Activated naive CD4-positive, alpha-beta T cell treated with anti-CD3 and anti-CD28 coated beads for 36 hours (primary cell): Measurements from ENCODE around the gene SLCO3A1. TPM values are rescaled to one million over a fixed set of nuclear protein-coding genes. Genes with fewer than 3 reads are reported as not detected.
A peak's percentile ranks its signal among the peaks of the same experiment; 100 is the strongest.

Source experiments
- CTCF ChIA-PET: fragments of 350-600 bp; sonication (Branson Sonifier 250); formaldehyde crosslinking; loops from one replicate; lab custom pipeline; 2021; ENCODE audit warnings: antibody characterized with exemption; lab: Charles Lee
- DNase-seq: peaks from one replicate; pipeline ENCODE4 v3.0.0-alpha.2; 2020
- H3K27ac Mint-ChIP-seq: one replicate; pipeline ENCODE4 v1.8.0; 2021; ENCODE audit warnings: mild to moderate bottlenecking, mixed read lengths
- H3K27me3 Mint-ChIP-seq: one replicate; pipeline ENCODE4 v1.8.0; 2021; ENCODE audit warnings: low read depth, mixed read lengths
- H3K36me3 Mint-ChIP-seq: one replicate; pipeline ENCODE4 v1.8.0; 2021; ENCODE audit warnings: low read depth, mixed read lengths
- H3K4me1 Mint-ChIP-seq: one replicate; pipeline ENCODE4 v1.8.0; 2021; ENCODE audit warnings: low read depth, mixed read lengths
- H3K4me3 Mint-ChIP-seq: one replicate; pipeline ENCODE4 v1.8.0; 2021; ENCODE audit warnings: mild to moderate bottlenecking, moderate library complexity, mixed read lengths
- H3K9me3 Mint-ChIP-seq: one replicate; pipeline ENCODE4 v1.8.0; 2021; ENCODE audit warnings: mixed read lengths
- intact Hi-C: fragments of 100-400 bp; cut with micrococcal nuclease; formaldehyde crosslinking; loops from one replicate; pipeline ENCODE4 v1.15.1; 2023
- total RNA-seq, 2 experiments: library from RNA; stranded (reverse); gene quantifications; one replicate each; pipeline ENCODE4 v1.2.3, GENCODE V29; 2021

The SLCO3A1 gene
- total RNA-seq, 2 experiments from 2014 or later, result 3.1 to 3.3 TPM

- no peaks in the 10 kb centered on the region for H3K27me3 Mint-ChIP-seq
- peaks cover 30% of the 10 kb centered on the region for H3K4me1 Mint-ChIP-seq
- CTCF ChIA-PET, result interaction anchor here (0.9 kb wide), 1 partner anchor 74 kb away, joined by 3 read pairs; no protein-coding TSS in a partner anchor
- no peaks in the 10 kb centered on the region for H3K36me3 Mint-ChIP-seq
- intact Hi-C loops, result no loop called here
- no peak for DNase-seq
- H3K9me3 Mint-ChIP-seq, result no peaks in the 10 kb centered on the region
- H3K27ac Mint-ChIP-seq, result no peak overlapping the region
- H3K4me3 Mint-ChIP-seq, result no peak overlapping the region
These were observed 150.1 kb downstream of the SLCO3A1 start for GRCh38 chr15:92003515-92004067.

GRCh38 chr15:92005154-92005553, 151.6 kb downstream of the SLCO3A1 start:
- intact Hi-C loops, result no loop called here
- Mint-ChIP-seq H3K4me1 (peaks cover 44% of the 10 kb centered on the region), H3K9me3 (no peaks in the 10 kb centered on the region), H3K36me3 (no peaks in the 10 kb centered on the region), H3K4me3 (no peak overlapping the region), H3K27me3 (no peaks in the 10 kb centered on the region), H3K27ac (no peak overlapping the region)
- no peak for DNase-seq
- CTCF ChIA-PET, result interaction anchor here (1.6 kb wide), 1 partner anchor 150 kb away, joined by 6 read pairs; no protein-coding TSS in a partner anchor

GRCh38 chr15:92006186-92007028, 152.9 kb downstream of the SLCO3A1 start:
- H3K27me3 Mint-ChIP-seq, result no peaks in the 10 kb centered on the region
- H3K4me3 Mint-ChIP-seq, result no peak overlapping the region
- CTCF ChIA-PET, result interaction anchor here (1.1 to 1.6 kb wide), 2 partner anchors 135 to 151 kb away, joined by 3 to 6 read pairs; no protein-coding TSS in a partner anchor
- H3K4me1 Mint-ChIP-seq, result peaks cover 53% of the 10 kb centered on the region
- DNase-seq, result no peak
- H3K36me3 Mint-ChIP-seq, result no peaks in the 10 kb centered on the region
- no peaks in the 10 kb centered on the region for H3K9me3 Mint-ChIP-seq
- H3K27ac Mint-ChIP-seq, result no peak overlapping the region
- intact Hi-C loops, result no loop called here

- peaks cover 74% of the 10 kb centered on the region for H3K4me1 Mint-ChIP-seq
- H3K27me3 Mint-ChIP-seq, result no peaks in the 10 kb centered on the region
- CTCF ChIA-PET, result interaction anchor here (0.6 kb wide), 1 partner anchor 707 kb away, joined by 4 read pairs; no protein-coding TSS in a partner anchor
- no peaks in the 10 kb centered on the region for H3K36me3 Mint-ChIP-seq
- no peak overlapping the region for H3K4me3 Mint-ChIP-seq
- no peaks in the 10 kb centered on the region for H3K9me3 Mint-ChIP-seq
- peak; percentile 7 for DNase-seq
- intact Hi-C loops, result no loop called here
- H3K27ac Mint-ChIP-seq, result no peak overlapping the region
These were observed 155.7 kb downstream of the SLCO3A1 start for GRCh38 chr15:92009162-92009561.

- peak; percentile 65 for DNase-seq
- H3K4me3 Mint-ChIP-seq, result peak overlapping the region; percentile 51
- intact Hi-C loops, result loop anchor here (1.0 to 5.0 kb wide), 2 partner anchors 58 to 154 kb away; no protein-coding TSS in a partner anchor
These were observed 158.3 kb downstream of the SLCO3A1 start for GRCh38 chr15:92011611-92012367.

GRCh38 chr15:92012368-92012629, 158.8 kb downstream of the SLCO3A1 start:
- Mint-ChIP-seq H3K9me3 (no peaks in the 10 kb centered on the region), H3K27ac (peak overlapping the region; percentile 72), H3K36me3 (no peaks in the 10 kb centered on the region), H3K27me3 (no peaks in the 10 kb centered on the region), H3K4me3 (peak overlapping the region; percentile 51), H3K4me1 (peaks cover 60% of the 10 kb centered on the region)
- CTCF ChIA-PET, result no interaction called here
- peak; percentile 63 for DNase-seq
- intact Hi-C loops, result loop anchor here (1.0 to 5.0 kb wide), 2 partner anchors 57 to 155 kb away; no protein-coding TSS in a partner anchor

More at GRCh38 chr15:92011611-92012367, 158.3 kb downstream of the SLCO3A1 start:
- H3K9me3 Mint-ChIP-seq, result no peaks in the 10 kb centered on the region
- no peaks in the 10 kb centered on the region for H3K36me3 Mint-ChIP-seq
- CTCF ChIA-PET, result no interaction called here
- no peaks in the 10 kb centered on the region for H3K27me3 Mint-ChIP-seq
- H3K27ac Mint-ChIP-seq, result peak overlapping the region; percentile 72
- H3K4me1 Mint-ChIP-seq, result peaks cover 65% of the 10 kb centered on the region

- H3K27me3 Mint-ChIP-seq, result no peaks in the 10 kb centered on the region
- no peak overlapping the region for H3K4me3 Mint-ChIP-seq
- no peak overlapping the region for H3K27ac Mint-ChIP-seq
- CTCF ChIA-PET, result no interaction called here
- H3K36me3 Mint-ChIP-seq, result no peaks in the 10 kb centered on the region
- no peaks in the 10 kb centered on the region for H3K9me3 Mint-ChIP-seq
- intact Hi-C loops, result loop anchor here (1.0 to 5.0 kb wide), 2 partner anchors 56 to 156 kb away; no protein-coding TSS in a partner anchor
- H3K4me1 Mint-ChIP-seq, result peaks cover 59% of the 10 kb centered on the region
- DNase-seq, result no peak
These were observed 159.4 kb downstream of the SLCO3A1 start for GRCh38 chr15:92012881-92013280.

- Mint-ChIP-seq H3K27ac (peak overlapping the region; percentile 5), H3K4me1 (peaks cover 47% of the 10 kb centered on the region), H3K4me3 (no peak overlapping the region), H3K36me3 (no peaks in the 10 kb centered on the region), H3K27me3 (no peaks in the 10 kb centered on the region), H3K9me3 (no peaks in the 10 kb centered on the region)
- DNase-seq, result no peak
- intact Hi-C loops, result loop anchor here (5.0 kb wide), 1 partner anchor 157 kb away; no protein-coding TSS in a partner anchor
- CTCF ChIA-PET, result interaction anchor here (1.0 kb wide), 1 partner anchor 745 kb away, joined by 3 read pairs; no protein-coding TSS in a partner anchor
These were observed 160.9 kb downstream of the SLCO3A1 start for GRCh38 chr15:92014281-92015030.

- H3K27ac Mint-ChIP-seq, result no peak overlapping the region
- no peaks in the 10 kb centered on the region for H3K36me3 Mint-ChIP-seq
- H3K27me3 Mint-ChIP-seq, result no peaks in the 10 kb centered on the region
- CTCF ChIA-PET, result no interaction called here
- intact Hi-C loops, result no loop called here
- DNase-seq, result no peak
- no peak overlapping the region for H3K4me3 Mint-ChIP-seq
- peaks cover 37% of the 10 kb centered on the region for H3K4me1 Mint-ChIP-seq
- H3K9me3 Mint-ChIP-seq, result no peaks in the 10 kb centered on the region
These were observed 164.5 kb downstream of the SLCO3A1 start for GRCh38 chr15:92017882-92018534.

- no peak for DNase-seq
- H3K27ac Mint-ChIP-seq, result no peak overlapping the region
- peaks cover 32% of the 10 kb centered on the region for H3K4me1 Mint-ChIP-seq
- H3K27me3 Mint-ChIP-seq, result no peaks in the 10 kb centered on the region
- H3K36me3 Mint-ChIP-seq, result no peaks in the 10 kb centered on the region
- no peak overlapping the region for H3K4me3 Mint-ChIP-seq
- intact Hi-C loops, result no loop called here
- H3K9me3 Mint-ChIP-seq, result no peaks in the 10 kb centered on the region
- CTCF ChIA-PET, result interaction anchor here (1.0 kb wide), 1 partner anchor 61 kb away, joined by 3 read pairs; no protein-coding TSS in a partner anchor
These were observed 165.2 kb downstream of the SLCO3A1 start for GRCh38 chr15:92018535-92019239.

- Mint-ChIP-seq H3K4me3 (no peak overlapping the region), H3K27ac (no peak overlapping the region), H3K36me3 (no peaks in the 10 kb centered on the region), H3K9me3 (no peaks in the 10 kb centered on the region), H3K4me1 (peaks cover 23% of the 10 kb centered on the region), H3K27me3 (no peaks in the 10 kb centered on the region)
- CTCF ChIA-PET, result interaction anchor here (1.0 kb wide), 1 partner anchor 60 kb away, joined by 3 read pairs; no protein-coding TSS in a partner anchor
- DNase-seq, result no peak
- intact Hi-C loops, result no loop called here
These were observed 166.2 kb downstream of the SLCO3A1 start for GRCh38 chr15:92019706-92020105.
